GM12874 (cell line): ENCODE data around the gene PI4K2A.

Experiments
- CTCF ChIP-seq: IDR thresholded peaks from 2 replicates; pipeline ENCODE4 v1.5.1; 2011; ENCODE audit warnings: low read depth, mild to moderate bottlenecking, control low read depth, low read length, moderate library complexity; ENCODE audit not compliant: insufficient read depth

The PI4K2A gene

GRCh38 chr10:97724341-97724941 lies 84.0 kb downstream of the PI4K2A start:
- no peak for TF ChIP-seq CTCF
